Occipital lobe (tissue), 2 donors: Measurements from ENCODE around the gene ZNF583. TPM values are rescaled to one million over a fixed set of nuclear protein-coding genes. Genes with fewer than 3 reads are reported as not detected.

ENCODE experiments used
- DNase-seq: peaks from one replicate; lab custom pipeline; 2025; lab: John Stamatoyannopoulos, UW
- total RNA-seq: library from RNA; depleted of rRNA; stranded (reverse); fragments of >200 nt; gene quantifications from one replicate; pipeline ENCODE4 v1.2.3, GENCODE V29; 2014

Gene ZNF583
- total RNA-seq, 1 donor from 2014 or later = 54.7 TPM

GRCh38 chr19:56474308-56474707, 70.2 kb downstream of the ZNF583 start:
- no peak for DNase-seq

DNA sequence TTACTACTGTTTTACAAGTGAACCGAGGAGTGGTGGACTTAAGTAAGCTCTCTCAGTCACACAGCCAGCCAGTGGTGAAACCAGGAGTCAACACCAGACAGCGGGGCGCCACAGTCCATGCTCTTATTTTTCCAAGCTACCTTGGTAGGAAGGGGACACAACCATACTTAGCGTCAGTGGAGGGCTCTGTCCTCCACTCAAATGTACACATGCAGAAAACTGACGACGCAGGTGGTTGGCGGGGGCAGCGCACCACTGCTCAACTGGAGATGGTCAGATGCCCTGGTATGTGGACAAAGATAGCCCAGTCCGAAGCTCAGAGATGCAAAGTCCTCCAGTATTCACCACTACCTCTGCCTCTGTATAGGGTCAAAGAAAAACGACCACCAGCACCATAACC, 72.0 kb downstream of the ZNF583 start:
- no peak for DNase-seq

Other genes with a start within 250 kb of the ZNF583 start
- gene GALP, start 228.3 kb upstream of the ZNF583 start, total RNA-seq = not detected
- not detected for gene ZSCAN5B, start 206.5 kb upstream of the ZNF583 start, total RNA-seq
- gene ZSCAN5C, start 202.1 kb upstream of the ZNF583 start, total RNA-seq = not detected
- not detected for gene EDDM13, start 131.6 kb upstream of the ZNF583 start, total RNA-seq
- gene ZSCAN5A, start 89.5 kb upstream of the ZNF583 start, total RNA-seq = 4.8 TPM
- 4.8 TPM for gene ZNF582, start 10.8 kb upstream of the ZNF583 start, total RNA-seq
- 24.5 TPM for gene ZNF667, start 73.0 kb downstream of the ZNF583 start, total RNA-seq
- gene ZNF471, start 103.5 kb downstream of the ZNF583 start, total RNA-seq = 18.4 TPM
- 45.4 TPM for gene ZFP28, start 134.6 kb downstream of the ZNF583 start, total RNA-seq
- gene ZNF470, start 163.1 kb downstream of the ZNF583 start, total RNA-seq = 13.7 TPM
- 19.5 TPM for gene ZNF71, start 191.0 kb downstream of the ZNF583 start, total RNA-seq
- 20.3 TPM for gene SMIM17, start 238.8 kb downstream of the ZNF583 start, total RNA-seq